WERI-Rb-1 (cell line): ENCODE measurements around the gene QKI.
A peak's percentile ranks its signal among the peaks of the same experiment; 100 is the strongest.

Source experiments
- DNase-seq: peaks from one replicate; pipeline ENCODE4 v3.0.0-alpha.2; 2020
- H3K27ac ChIP-seq: fragments of 250-450 bp; sonication (Bioruptor Pico); 2 replicates; pipeline ENCODE4 v1.5.1; 2020; ENCODE audit warnings: mild to moderate bottlenecking, moderate library complexity
- H3K27me3 ChIP-seq: fragments of 250-450 bp; sonication (Bioruptor Pico); 2 replicates; pipeline ENCODE4 v1.5.1; 2021; ENCODE audit warnings: mild to moderate bottlenecking, low read depth, moderate library complexity; ENCODE audit not compliant: insufficient read depth, severe bottlenecking
- H3K36me3 ChIP-seq: fragments of 250-450 bp; sonication (Bioruptor Pico); 2 replicates; pipeline ENCODE4 v1.5.1; 2020; ENCODE audit warnings: mild to moderate bottlenecking, moderate library complexity
- H3K4me3 ChIP-seq: 2 replicates; pipeline ENCODE4 v1.5.1; 2011; ENCODE audit warnings: low read depth, mild to moderate bottlenecking, control low read depth, low read length
- H3K9me3 ChIP-seq: fragments of 250-450 bp; sonication (Bioruptor Pico); 2 replicates; pipeline ENCODE4 v1.5.1; 2021; ENCODE audit warnings: mild to moderate bottlenecking, moderate library complexity; ENCODE audit not compliant: severe bottlenecking
- CTCF ChIP-seq: IDR thresholded peaks from 2 replicates; pipeline ENCODE4 v1.5.1; 2011; ENCODE audit warnings: low read depth, mild to moderate bottlenecking, control low read depth, inconsistent platforms, low read length

Gene QKI

GRCh38 chr6:163406366-163406765 lies 8.2 kb upstream of the QKI start:
- Histone ChIP-seq H3K36me3 (no peaks in the 10 kb centered on the region), H3K27ac (no peak overlapping the region), H3K27me3 (no peaks in the 10 kb centered on the region), H3K4me3 (no peak overlapping the region), H3K9me3 (no peaks in the 10 kb centered on the region)
- TF ChIP-seq CTCF = no peak
- no peak for DNase-seq

GRCh38 chr6:163406830-163407229 lies 7.7 kb upstream of the QKI start:
- Histone ChIP-seq H3K36me3 (no peaks in the 10 kb centered on the region), H3K27ac (no peak overlapping the region), H3K9me3 (no peaks in the 10 kb centered on the region), H3K27me3 (no peaks in the 10 kb centered on the region), H3K4me3 (no peak overlapping the region)
- TF ChIP-seq CTCF = no peak
- no peak for DNase-seq

GRCh38 chr6:163408352-163408991 lies 6.0 kb upstream of the QKI start:
- TF ChIP-seq CTCF = no peak
- no peaks in the 10 kb centered on the region for H3K9me3 ChIP-seq
- no peaks in the 10 kb centered on the region for H3K27me3 ChIP-seq
- H3K27ac ChIP-seq = no peak overlapping the region
- no peak overlapping the region for H3K4me3 ChIP-seq
- no peak for DNase-seq
- H3K36me3 ChIP-seq = no peaks in the 10 kb centered on the region

- Histone ChIP-seq H3K27me3 (no peaks in the 10 kb centered on the region), H3K4me3 (no peak overlapping the region), H3K27ac (no peak overlapping the region), H3K9me3 (no peaks in the 10 kb centered on the region), H3K36me3 (no peaks in the 10 kb centered on the region)
- TF ChIP-seq CTCF = no peak
- no peak for DNase-seq
Observed at GRCh38 chr6:163409712-163410111, 4.8 kb upstream of the QKI start.

GRCh38 chr6:163412341-163412740 lies 2.2 kb upstream of the QKI start:
- no peak for DNase-seq
- no peaks in the 10 kb centered on the region for H3K36me3 ChIP-seq
- no peak for TF ChIP-seq CTCF
- H3K9me3 ChIP-seq = no peaks in the 10 kb centered on the region
- H3K4me3 ChIP-seq = peak overlapping the region; percentile 48
- no peaks in the 10 kb centered on the region for H3K27me3 ChIP-seq
- H3K27ac ChIP-seq = no peak overlapping the region

GRCh38 chr6:163412801-163413344 lies 1.6 kb upstream of the QKI start:
- no peak for TF ChIP-seq CTCF
- Histone ChIP-seq H3K27ac (peak overlapping the region; percentile 97), H3K27me3 (no peaks in the 10 kb centered on the region), H3K36me3 (no peaks in the 10 kb centered on the region), H3K4me3 (peak overlapping the region; percentile 48), H3K9me3 (no peaks in the 10 kb centered on the region)
- no peak for DNase-seq
